GM23248 (cell line): ENCODE measurements around the gene SND1.

Experiments
- EZH2 ChIP-seq: fragments of 200-600 bp; sonication (generic); IDR thresholded peaks from 2 replicates; pipeline ENCODE4 v1.6.1; 2018; ENCODE audit warnings: antibody characterized with exemption, mild to moderate bottlenecking; ENCODE audit not compliant: insufficient read depth, poor library complexity, severe bottlenecking
- EZH2phosphoT487 ChIP-seq: fragments of 200-600 bp; sonication (generic); IDR thresholded peaks from 2 replicates; pipeline ENCODE4 v1.6.1; 2018; ENCODE audit warnings: antibody characterized with exemption, moderate library complexity, mild to moderate bottlenecking, low read depth; ENCODE audit not compliant: insufficient read depth

GRCh38 chr7:128125816-128126215 lies 473.8 kb downstream of the SND1 start:
- TF ChIP-seq EZH2 (no peak), EZH2phosphoT487 (no peak)
